Neural cell (in vitro differentiated cells): ENCODE results near the gene BMP4. TPM values are rescaled to one million over a fixed set of nuclear protein-coding genes. Genes with fewer than 3 reads are reported as not detected.
"Not testable (repeated sequence)": the region's sequence is repeated elsewhere in the genome, so short reads cannot be mapped to it uniquely, and the experiment has no call there.

Experiments
- H2AFZ ChIP-seq: fragments of 200-600, 300-800 bp; sonication (generic), shearing (Covaris generic); 2 replicates; pipeline ENCODE4 v1.6.0; 2014; ENCODE audit warnings: low read depth, mild to moderate bottlenecking, antibody characterized with exemption, low read length, moderate library complexity
- H3F3A ChIP-seq: fragments of 200-600 bp; shearing (Covaris generic); 2 replicates; pipeline ENCODE4 v1.6.1; 2016; ENCODE audit warnings: mild to moderate bottlenecking, moderate library complexity, mixed read lengths, antibody characterized with exemption, low read length; ENCODE audit not compliant: insufficient read depth, poor library complexity, severe bottlenecking
- H3K27ac ChIP-seq: fragments of 200-600, 300-800 bp; sonication (generic), shearing (Covaris generic); 2 replicates; pipeline ENCODE4 v1.5.1; 2014; ENCODE audit warnings: mild to moderate bottlenecking, low read length, moderate library complexity
- H3K27me3 ChIP-seq: fragments of 300-800, 200-600 bp; sonication (generic), shearing (Covaris generic); 2 replicates; pipeline ENCODE4 v1.6.0; 2014; ENCODE audit warnings: mild to moderate bottlenecking, low read depth, low read length, moderate library complexity; ENCODE audit not compliant: insufficient read depth
- H3K36me3 ChIP-seq: fragments of 300-800, 200-600 bp; sonication (generic), shearing (Covaris generic); 2 replicates; pipeline ENCODE4 v1.5.1; 2014; ENCODE audit warnings: mild to moderate bottlenecking, antibody characterized with exemption, low read length, moderate library complexity; ENCODE audit not compliant: insufficient read depth
- H3K4me2 ChIP-seq: fragments of 300-800, 200-600 bp; sonication (generic), shearing (Covaris generic); 2 replicates; pipeline ENCODE4 v1.6.0; 2014; ENCODE audit warnings: mild to moderate bottlenecking, low read length
- H3K4me3 ChIP-seq: fragments of 300-800, 200-600 bp; sonication (generic), shearing (Covaris generic); 2 replicates; pipeline ENCODE4 v1.5.1; 2014; ENCODE audit warnings: mild to moderate bottlenecking, low read length, moderate library complexity
- H3K79me2 ChIP-seq: fragments of 200-600 bp; shearing (Covaris generic); replicated peaks from 2 replicates; pipeline ENCODE4 v1.6.0; 2014; ENCODE audit warnings: mild to moderate bottlenecking, low read length, moderate library complexity; ENCODE audit not compliant: insufficient read depth
- H3K9ac ChIP-seq: fragments of 300-800, 200-600 bp; sonication (generic), shearing (Covaris generic); 2 replicates; pipeline ENCODE4 v1.6.1; 2016; ENCODE audit warnings: mild to moderate bottlenecking, low read length, mixed read lengths
- H3K9me2 ChIP-seq: fragments of 200-600 bp; shearing (Covaris generic); 2 replicates; pipeline ENCODE4 v1.6.1; 2016; ENCODE audit warnings: mild to moderate bottlenecking, low read length, mixed read lengths; ENCODE audit not compliant: insufficient read depth
- H3K9me3 ChIP-seq: fragments of 200-600, 300-800 bp; sonication (generic), shearing (Covaris generic); 2 replicates; pipeline ENCODE4 v1.6.1; 2016; ENCODE audit warnings: mild to moderate bottlenecking, mixed run types, low read length, moderate library complexity, mixed read lengths
- H4K20me1 ChIP-seq: fragments of 200-600 bp; shearing (Covaris generic); 2 replicates; pipeline ENCODE4 v1.6.1; 2016; ENCODE audit warnings: mild to moderate bottlenecking, mixed run types; ENCODE audit not compliant: insufficient read depth
- EP300 ChIP-seq: fragments of 450-650 bp; conservative IDR thresholded peaks from 2 replicates; pipeline ENCODE4 v1.6.1; 2014; ENCODE audit warnings: antibody characterized with exemption, mild to moderate bottlenecking, moderate library complexity; ENCODE audit not compliant: poor library complexity, severe bottlenecking
- MXI1 ChIP-seq: fragments of 450-650 bp; conservative IDR thresholded peaks from 2 replicates; pipeline ENCODE4 v1.6.1; 2014; ENCODE audit warnings: antibody characterized with exemption, mild to moderate bottlenecking; ENCODE audit not compliant: poor library complexity, severe bottlenecking
- POLR2AphosphoS5 ChIP-seq: IDR thresholded peaks from 2 replicates; pipeline ENCODE4 v1.6.1; 2012
- RAD21 ChIP-seq: fragments of 450-650 bp; conservative IDR thresholded peaks from 2 replicates; pipeline ENCODE4 v1.6.1; 2014; ENCODE audit warnings: antibody characterized with exemption, mild to moderate bottlenecking, moderate library complexity
- REST ChIP-seq: IDR thresholded peaks from 2 replicates; pipeline ENCODE4 v1.6.1; 2012; ENCODE audit warnings: borderline replicate concordance
- TAF1 ChIP-seq: IDR thresholded peaks from 2 replicates; pipeline ENCODE4 v1.6.1; 2012; ENCODE audit warnings: low read depth
- polyA plus RNA-seq: library from polyadenylated mRNA; depleted of rRNA; stranded (reverse); fragments of >200 nt; gene quantifications from 2 replicates; pipeline ENCODE4 v1.2.3, GENCODE V29; 2014
- TF ChIP-seq, protein P1 (sequence below): fragments of 450-650 bp; IDR thresholded peaks from 2 replicates; pipeline ENCODE4 v1.5.1; 2014; ENCODE audit warnings: antibody characterized with exemption, mild to moderate bottlenecking, moderate library complexity; ENCODE audit not compliant: poor library complexity, severe bottlenecking

The BMP4 gene
- polyA plus RNA-seq, 1 donor from 2014 or later, result 2.5 TPM

- no peaks in the 10 kb centered on the region for H4K20me1 ChIP-seq
- H3K9me2 ChIP-seq, result no peaks in the 10 kb centered on the region
- H3F3A ChIP-seq, result no peaks in the 10 kb centered on the region
- no peaks in the 10 kb centered on the region for H3K9me3 ChIP-seq
- H3K9ac ChIP-seq, result no peak overlapping the region
- H3K27ac ChIP-seq, result no peak overlapping the region
- no peaks in the 10 kb centered on the region for H3K79me2 ChIP-seq
- no peaks in the 10 kb centered on the region for H3K27me3 ChIP-seq
- no peaks in the 10 kb centered on the region for H3K36me3 ChIP-seq
- no peak for TF ChIP-seq RAD21
- TF ChIP-seq MXI1, result no peak
- TF ChIP-seq, protein P1, sequence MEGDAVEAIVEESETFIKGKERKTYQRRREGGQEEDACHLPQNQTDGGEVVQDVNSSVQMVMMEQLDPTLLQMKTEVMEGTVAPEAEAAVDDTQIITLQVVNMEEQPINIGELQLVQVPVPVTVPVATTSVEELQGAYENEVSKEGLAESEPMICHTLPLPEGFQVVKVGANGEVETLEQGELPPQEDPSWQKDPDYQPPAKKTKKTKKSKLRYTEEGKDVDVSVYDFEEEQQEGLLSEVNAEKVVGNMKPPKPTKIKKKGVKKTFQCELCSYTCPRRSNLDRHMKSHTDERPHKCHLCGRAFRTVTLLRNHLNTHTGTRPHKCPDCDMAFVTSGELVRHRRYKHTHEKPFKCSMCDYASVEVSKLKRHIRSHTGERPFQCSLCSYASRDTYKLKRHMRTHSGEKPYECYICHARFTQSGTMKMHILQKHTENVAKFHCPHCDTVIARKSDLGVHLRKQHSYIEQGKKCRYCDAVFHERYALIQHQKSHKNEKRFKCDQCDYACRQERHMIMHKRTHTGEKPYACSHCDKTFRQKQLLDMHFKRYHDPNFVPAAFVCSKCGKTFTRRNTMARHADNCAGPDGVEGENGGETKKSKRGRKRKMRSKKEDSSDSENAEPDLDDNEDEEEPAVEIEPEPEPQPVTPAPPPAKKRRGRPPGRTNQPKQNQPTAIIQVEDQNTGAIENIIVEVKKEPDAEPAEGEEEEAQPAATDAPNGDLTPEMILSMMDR, result no peak
- TF ChIP-seq TAF1, result no peak
- TF ChIP-seq POLR2AphosphoS5, result peak; percentile 62
- TF ChIP-seq EP300, result peak; percentile 97
- TF ChIP-seq REST, result no peak
- no peak overlapping the region for H3K4me3 ChIP-seq
- H2AFZ ChIP-seq, result no peak overlapping the region
- no peak overlapping the region for H3K4me2 ChIP-seq
Observed at GRCh38 chr14:53990978-53991377, 34.4 kb upstream of the BMP4 start.

GRCh38 chr14:53986718-53987117 is 30.1 kb upstream of the BMP4 start:
- not testable (repeated sequence) for H3F3A ChIP-seq, H3K27ac ChIP-seq, H4K20me1 ChIP-seq, H2AFZ ChIP-seq, H3K4me3 ChIP-seq, H3K9me3 ChIP-seq, H3K4me2 ChIP-seq, H3K36me3 ChIP-seq, H3K9ac ChIP-seq, H3K27me3 ChIP-seq, H3K79me2 ChIP-seq, H3K9me2 ChIP-seq

GRCh38 chr14:53984958-53985357 is 28.3 kb upstream of the BMP4 start:
- H3K4me2 ChIP-seq, H3K79me2 ChIP-seq, H4K20me1 ChIP-seq, H3F3A ChIP-seq, H3K9me3 ChIP-seq, H3K27me3 ChIP-seq, H2AFZ ChIP-seq, H3K9me2 ChIP-seq, H3K9ac ChIP-seq, H3K36me3 ChIP-seq, H3K27ac ChIP-seq, H3K4me3 ChIP-seq: not testable (repeated sequence)
